ENCODE measurements around the gene ZNF862.

- TF ChIP-seq CTCF (conservative IDR thresholded peaks at IDR 0.05; ENCODE audit: low read length) (no peak), EZH2phosphoT487 (IDR thresholded peaks at IDR 0.05; ENCODE audit: borderline replicate concordance, low read depth, low read length) (no peak)
Measured at GRCh38 chr7:149865437-149865836, 27.3 kb downstream of the ZNF862 start.
